ENCODE data around the gene CRKL. TPM values are rescaled to one million over a fixed set of nuclear protein-coding genes. Genes with fewer than 3 reads are reported as not detected.

CRKL gene
- total RNA-seq, 1 experiment from 2014 or later = 45.8 TPM

- H3K9me2 ChIP-seq (ENCODE audit: insufficient read depth) = no peaks in the 10 kb centered on the region
- H3K36me3 ChIP-seq (ENCODE audit: low read depth) = no peaks in the 10 kb centered on the region
- intact Hi-C loops (cut with micrococcal nuclease; ENCODE audit: unreplicated experiment) = no loop called here
- H3K27me3 ChIP-seq (ENCODE audit: insufficient read depth, low read depth) = no peaks in the 10 kb centered on the region
- H2AFZ ChIP-seq = no peak overlapping the region
- no peak for DNase-seq
- H3K4me3 ChIP-seq = no peak overlapping the region
- CTCF ChIA-PET = no interaction called here
- TF ChIP-seq EZH2 (IDR thresholded peaks at IDR 0.05; ENCODE audit: low read depth) (no peak), CTCF (conservative IDR thresholded peaks at IDR 0.05) (no peak)
- no peaks in the 10 kb centered on the region for H3K4me1 ChIP-seq (replicated peaks; ENCODE audit: insufficient read depth)
- no TSS peak for BruUV-seq (replicated peaks)
- H3K4me2 ChIP-seq = no peak overlapping the region
- H3K9me3 ChIP-seq (ENCODE audit: insufficient read depth, low read depth) = no peaks in the 10 kb centered on the region
- H3F3A ChIP-seq (ENCODE audit: insufficient read depth, low read depth) = peaks cover 2% of the 10 kb centered on the region; the same call in 1 of the 2 replicates
- POLR2A ChIA-PET (ENCODE audit: unreplicated experiment) = no interaction called here
- H3K79me2 ChIP-seq (ENCODE audit: low read depth) = peaks cover 15% of the 10 kb centered on the region
- H3K27ac ChIP-seq = no peak overlapping the region
- H4K20me1 ChIP-seq (ENCODE audit: insufficient read depth) = no peaks in the 10 kb centered on the region
Measured at GRCh38 chr22:20997536-20998257, 80.5 kb downstream of the CRKL start.

GRCh38 chr22:20998411-20999336 lies 81.5 kb downstream of the CRKL start:
- Histone ChIP-seq H3K36me3 (ENCODE audit: low read depth) (no peaks in the 10 kb centered on the region), H4K20me1 (ENCODE audit: insufficient read depth) (no peaks in the 10 kb centered on the region), H3K4me3 (no peak overlapping the region), H3K4me2 (no peak overlapping the region), H3K27me3 (ENCODE audit: insufficient read depth, low read depth) (no peaks in the 10 kb centered on the region), H3F3A (ENCODE audit: insufficient read depth, low read depth) (peaks cover 8% of the 10 kb centered on the region; the same call in 1 of the 2 replicates), H3K4me1 (replicated peaks; ENCODE audit: insufficient read depth) (peaks cover 6% of the 10 kb centered on the region), H2AFZ (no peak overlapping the region), H3K79me2 (ENCODE audit: low read depth) (peaks cover 24% of the 10 kb centered on the region), H3K9me2 (ENCODE audit: insufficient read depth) (no peaks in the 10 kb centered on the region), H3K9me3 (ENCODE audit: insufficient read depth, low read depth) (no peaks in the 10 kb centered on the region), H3K27ac (no peak overlapping the region)
- no peak for TF ChIP-seq EZH2 (IDR thresholded peaks at IDR 0.05; ENCODE audit: low read depth)
- TF ChIP-seq CTCF (conservative IDR thresholded peaks at IDR 0.05) = no peak
- intact Hi-C loops (cut with micrococcal nuclease; ENCODE audit: unreplicated experiment) = no loop called here
- BruUV-seq (replicated peaks) = no TSS peak
- DNase-seq = no peak
- ChIA-PET CTCF (no interaction called here), POLR2A (ENCODE audit: unreplicated experiment) (no interaction called here)

GRCh38 chr22:20999350-21000206 lies 82.4 kb downstream of the CRKL start:
- no TSS peak for BruUV-seq (replicated peaks)
- Histone ChIP-seq H3K4me3 (no peak overlapping the region), H3K4me2 (no peak overlapping the region)

More at GRCh38 chr22:20999350-21000206, 82.4 kb downstream of the CRKL start:
- POLR2A ChIA-PET (ENCODE audit: unreplicated experiment) = no interaction called here
- H2AFZ ChIP-seq = no peak overlapping the region
- peaks cover 8% of the 10 kb centered on the region; the same call in 1 of the 2 replicates for H3F3A ChIP-seq (ENCODE audit: insufficient read depth, low read depth)
- intact Hi-C loops (cut with micrococcal nuclease; ENCODE audit: unreplicated experiment) = loop anchor here (10.0 kb wide), 1 partner anchor 105 kb away; no protein-coding TSS in a partner anchor
- H3K9me2 ChIP-seq (ENCODE audit: insufficient read depth) = no peaks in the 10 kb centered on the region
- TF ChIP-seq CTCF (conservative IDR thresholded peaks at IDR 0.05) (no peak), EZH2 (IDR thresholded peaks at IDR 0.05; ENCODE audit: low read depth) (no peak)
- CTCF ChIA-PET = no interaction called here
- H3K4me1 ChIP-seq (replicated peaks; ENCODE audit: insufficient read depth) = peaks cover 8% of the 10 kb centered on the region
- no peak for DNase-seq
- peaks cover 27% of the 10 kb centered on the region for H3K79me2 ChIP-seq (ENCODE audit: low read depth)
- no peaks in the 10 kb centered on the region for H3K9me3 ChIP-seq (ENCODE audit: insufficient read depth, low read depth)
- no peaks in the 10 kb centered on the region for H3K27me3 ChIP-seq (ENCODE audit: insufficient read depth, low read depth)
- no peaks in the 10 kb centered on the region for H4K20me1 ChIP-seq (ENCODE audit: insufficient read depth)
- H3K27ac ChIP-seq = no peak overlapping the region
- no peaks in the 10 kb centered on the region for H3K36me3 ChIP-seq (ENCODE audit: low read depth)

All from PC-9 (cell line).